ENCODE measurements around the gene SLC8B1. TPM values are rescaled to one million over a fixed set of nuclear protein-coding genes. Genes with fewer than 3 reads are reported as not detected.

Gene SLC8B1
- total RNA-seq, 4 donors from 2014 or later = 76.5 to 256 (median 95.5) TPM

DNA sequence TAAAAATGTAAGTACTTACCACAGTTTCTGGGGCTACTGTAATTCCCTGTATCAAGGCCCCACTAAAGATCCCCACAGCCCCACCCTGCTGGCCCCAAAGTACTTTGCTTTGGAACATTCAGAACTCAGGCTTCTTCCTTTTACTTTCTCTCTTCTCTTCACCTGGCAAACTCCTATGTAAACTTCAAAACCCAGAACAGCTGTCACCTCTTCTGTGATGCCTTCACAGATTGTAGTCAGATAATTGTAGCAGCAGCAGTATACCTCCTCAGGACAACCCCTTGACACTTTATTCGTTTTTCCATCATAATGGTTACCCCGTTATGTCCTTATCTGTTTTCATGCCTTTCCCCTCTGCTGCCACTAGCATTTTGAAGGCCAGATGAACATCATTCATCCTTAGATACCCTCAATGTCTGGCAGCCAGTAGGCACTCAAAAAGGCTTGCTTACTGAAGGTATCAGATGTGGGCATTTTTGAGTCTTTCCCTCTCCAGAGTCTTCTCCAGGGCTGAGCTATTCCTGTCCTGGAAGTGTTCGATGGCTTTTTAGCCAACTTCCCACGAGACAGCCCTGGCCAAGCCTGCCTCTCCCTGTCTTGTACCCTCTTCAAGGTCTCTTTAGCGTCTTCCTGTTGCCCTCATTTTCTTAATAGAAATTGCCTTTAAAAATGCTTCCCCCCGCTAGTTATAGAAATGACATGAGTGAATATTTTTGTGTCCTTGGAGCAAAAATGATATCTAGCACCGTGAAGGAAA, 30.9 kb upstream of the SLC8B1 start:
- TF ChIP-seq EP300 (IDR thresholded peaks at IDR 0.05; ENCODE audit: low read depth) = no peak
- TF ChIP-seq, protein P1, sequence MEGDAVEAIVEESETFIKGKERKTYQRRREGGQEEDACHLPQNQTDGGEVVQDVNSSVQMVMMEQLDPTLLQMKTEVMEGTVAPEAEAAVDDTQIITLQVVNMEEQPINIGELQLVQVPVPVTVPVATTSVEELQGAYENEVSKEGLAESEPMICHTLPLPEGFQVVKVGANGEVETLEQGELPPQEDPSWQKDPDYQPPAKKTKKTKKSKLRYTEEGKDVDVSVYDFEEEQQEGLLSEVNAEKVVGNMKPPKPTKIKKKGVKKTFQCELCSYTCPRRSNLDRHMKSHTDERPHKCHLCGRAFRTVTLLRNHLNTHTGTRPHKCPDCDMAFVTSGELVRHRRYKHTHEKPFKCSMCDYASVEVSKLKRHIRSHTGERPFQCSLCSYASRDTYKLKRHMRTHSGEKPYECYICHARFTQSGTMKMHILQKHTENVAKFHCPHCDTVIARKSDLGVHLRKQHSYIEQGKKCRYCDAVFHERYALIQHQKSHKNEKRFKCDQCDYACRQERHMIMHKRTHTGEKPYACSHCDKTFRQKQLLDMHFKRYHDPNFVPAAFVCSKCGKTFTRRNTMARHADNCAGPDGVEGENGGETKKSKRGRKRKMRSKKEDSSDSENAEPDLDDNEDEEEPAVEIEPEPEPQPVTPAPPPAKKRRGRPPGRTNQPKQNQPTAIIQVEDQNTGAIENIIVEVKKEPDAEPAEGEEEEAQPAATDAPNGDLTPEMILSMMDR (IDR thresholded peaks at IDR 0.05) = no peak
- TF ChIP-seq POLR2AphosphoS5 (IDR thresholded peaks at IDR 0.05) = no peak
- no peak for TF ChIP-seq POLR2A (IDR thresholded peaks at IDR 0.05)
- H3K4me3 ChIP-seq = no peak overlapping the region

DNA sequence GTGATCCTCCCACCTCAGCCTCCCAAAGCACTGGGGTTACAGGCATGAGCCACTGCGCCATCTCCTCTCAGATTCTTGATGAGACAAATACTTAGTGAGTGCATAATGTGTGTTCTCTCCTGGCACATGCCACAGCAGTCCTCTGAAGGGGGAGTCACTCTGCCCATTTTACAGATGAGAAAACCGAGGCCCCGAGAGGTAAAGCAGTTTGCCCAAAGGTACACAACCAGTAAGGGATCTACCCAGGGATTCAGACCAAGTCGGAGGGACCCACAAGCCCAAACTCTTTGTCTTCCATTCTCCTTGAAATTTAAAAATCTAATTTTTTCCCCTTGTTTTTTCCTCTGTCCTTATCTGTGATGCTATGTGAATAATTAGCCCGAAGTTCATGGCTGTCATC, 29.8 kb upstream of the SLC8B1 start:
- Histone ChIP-seq H3K36me3 (no peaks in the 10 kb centered on the region), H3K27ac (no peak overlapping the region), H3K4me3 (no peak overlapping the region), H3K4me1 (peaks cover 0 to 6% (median 2%) of the 10 kb centered on the region in 4 donors), H3K9me3 (no peaks in the 10 kb centered on the region), H3K27me3 (no peaks in the 10 kb centered on the region)
- intact Hi-C loops (cut with DNase I; ENCODE audit: low total_unique reads) (loop anchor here (10.0 kb wide), 1 partner anchor 170 kb away; no protein-coding TSS in a partner anchor), in situ Hi-C loops (cut with MboI; ENCODE audit: low pct_ligation_motif_present in 1 of 4, low pct_unique_long_range_greater_than_20kb in 1 of 4, low sequenced_read_pairs in 3 of 4) (no loop called here)
- WGBS, 2 donors (ENCODE audit: low coverage in 1 of 2) = 90 to 96% methylated on average over 3 to 5 of the region's 5 CpGs
- no peak for DNase-seq
- TF ChIP-seq POLR2A (IDR thresholded peaks at IDR 0.05) (no peak), POLR2AphosphoS5 (IDR thresholded peaks at IDR 0.05) (no peak), EP300 (IDR thresholded peaks at IDR 0.05; ENCODE audit: low read depth) (no peak)
- TF ChIP-seq, protein P1 (IDR thresholded peaks at IDR 0.05) = no peak

More for the DNA sequence above, 30.9 kb upstream of the SLC8B1 start:
- 89 to 95% methylated on average over 7 of the region's 7 CpGs for WGBS, 2 donors (ENCODE audit: low coverage in 1 of 2)
- Histone ChIP-seq H3K4me1 (no peaks in the 10 kb centered on the region), H3K36me3 (no peaks in the 10 kb centered on the region), H3K27ac (no peak overlapping the region), H3K9me3 (no peaks in the 10 kb centered on the region), H3K27me3 (no peaks in the 10 kb centered on the region)
- intact Hi-C loops (cut with DNase I; ENCODE audit: low total_unique reads) (loop anchor here (10.0 kb wide), 1 partner anchor 171 kb away; no protein-coding TSS in a partner anchor), in situ Hi-C loops (cut with MboI; ENCODE audit: low pct_ligation_motif_present in 1 of 4, low pct_unique_long_range_greater_than_20kb in 1 of 4, low sequenced_read_pairs in 3 of 4) (no loop called here)
- no peak for DNase-seq

- H3K4me3 ChIP-seq = no peak overlapping the region
- 74 to 75% methylated on average over 9 to 12 of the region's 12 CpGs for WGBS, 2 donors (ENCODE audit: low coverage in 1 of 2)
- TF ChIP-seq EP300 (IDR thresholded peaks at IDR 0.05; ENCODE audit: low read depth) (no peak), POLR2A (IDR thresholded peaks at IDR 0.05) (no peak), POLR2AphosphoS5 (IDR thresholded peaks at IDR 0.05) (no peak)
- TF ChIP-seq, protein P1 (IDR thresholded peaks at IDR 0.05) = no peak
- in situ Hi-C loops (cut with MboI; ENCODE audit: low pct_ligation_motif_present in 1 of 4, low pct_unique_long_range_greater_than_20kb in 1 of 4, low sequenced_read_pairs in 3 of 4) = no loop called here
- H3K36me3 ChIP-seq = no peaks in the 10 kb centered on the region
- H3K27me3 ChIP-seq = no peaks in the 10 kb centered on the region
- H3K9me3 ChIP-seq = no peaks in the 10 kb centered on the region
- intact Hi-C loops (cut with DNase I; ENCODE audit: low total_unique reads) = loop anchor here (10.0 kb wide), 1 partner anchor 167 kb away; no protein-coding TSS in a partner anchor
- peaks cover 0 to 20% (median 14%) of the 10 kb centered on the region in 4 donors for H3K4me1 ChIP-seq
- no peak overlapping the region for H3K27ac ChIP-seq
- no peak for DNase-seq
Observed at GRCh38 chr12:113361574-113362370, 26.9 kb upstream of the SLC8B1 start.
